ENCODE measurements around the gene KDSR.

The KDSR gene

DNA sequence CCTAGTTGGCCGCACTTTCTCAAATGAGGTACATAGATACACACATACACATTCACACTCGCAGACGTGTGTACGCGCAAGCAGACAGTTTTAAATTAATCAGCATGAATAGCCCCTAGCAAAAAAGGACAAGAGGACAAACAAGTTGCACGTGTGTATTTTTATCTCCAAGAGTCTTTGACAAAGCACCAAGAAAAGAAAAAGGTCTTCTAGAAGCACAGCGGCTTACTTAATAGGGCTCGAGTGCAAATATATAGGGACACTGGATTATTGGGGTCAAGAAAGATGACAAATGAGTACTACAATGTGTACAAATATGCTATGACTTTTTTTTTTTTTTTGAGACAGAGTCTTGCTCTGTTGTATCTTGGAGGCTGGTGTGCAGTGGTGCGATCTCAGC, 45.7 kb downstream of the KDSR start:
- DNase-seq (ENCODE audit: low read depth), result no peak

- DNase-seq (ENCODE audit: low read depth), result no peak
Observed at GRCh38 chr18:63320975-63321265, 46.1 kb downstream of the KDSR start.

DNA sequence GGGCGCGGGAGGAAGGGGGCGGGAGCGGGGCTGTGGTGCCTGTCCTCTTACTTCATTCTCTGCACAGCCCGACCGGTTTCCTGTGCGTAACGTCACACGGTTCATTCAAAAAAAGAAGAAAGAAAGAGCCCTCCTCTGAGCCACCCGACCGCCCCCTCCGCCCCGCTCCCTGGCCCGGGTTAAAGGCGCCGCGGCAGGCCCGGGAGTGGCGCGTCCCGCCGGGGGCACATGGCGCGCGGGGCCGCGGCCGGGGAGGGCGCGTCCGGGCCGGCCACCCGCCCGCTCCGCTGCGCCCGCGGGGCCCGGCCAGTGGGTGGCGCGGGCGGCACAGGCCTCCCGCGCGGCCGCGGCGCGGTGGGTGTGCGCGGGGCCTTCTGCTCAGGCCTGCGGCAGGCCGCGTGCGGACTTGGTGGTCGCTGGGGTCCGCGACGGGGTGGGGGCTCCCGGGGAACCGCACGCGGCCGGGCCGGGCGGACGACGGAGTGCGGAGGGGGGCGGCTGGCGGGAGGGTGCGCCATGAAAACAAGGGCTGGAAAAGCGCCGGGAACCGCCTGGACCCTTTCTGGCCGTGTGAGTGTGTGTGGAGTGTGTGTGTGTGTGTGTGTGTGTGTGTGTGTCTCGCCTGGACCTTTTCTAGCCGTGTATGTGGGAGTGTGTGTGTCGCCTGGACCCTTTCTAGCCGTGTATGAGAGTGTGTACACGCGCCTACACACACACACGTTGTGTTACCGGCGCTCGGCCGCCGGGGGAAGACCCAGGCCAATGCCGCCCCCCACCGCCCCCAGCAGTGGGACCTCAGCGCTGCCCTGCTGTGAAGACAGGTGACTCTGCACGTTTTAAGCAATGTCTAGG, 46.7 kb downstream of the KDSR start:
- DNase-seq (ENCODE audit: low read depth), result peak; percentile 73

- peak; percentile 26 for DNase-seq (ENCODE audit: low read depth)
Observed at GRCh38 chr18:63319383-63320122, 47.5 kb downstream of the KDSR start, which contains the start of gene BCL2. Gene BCL2, minus strand, starts transcription at chr18:63319769.

GRCh38 chr18:63318889-63319382, 48.1 kb downstream of the KDSR start:
- no peak for DNase-seq (ENCODE audit: low read depth)

GRCh38 chr18:63317982-63318888, 48.8 kb downstream of the KDSR start:
- DNase-seq (ENCODE audit: low read depth), result peak; percentile 70

DNA sequence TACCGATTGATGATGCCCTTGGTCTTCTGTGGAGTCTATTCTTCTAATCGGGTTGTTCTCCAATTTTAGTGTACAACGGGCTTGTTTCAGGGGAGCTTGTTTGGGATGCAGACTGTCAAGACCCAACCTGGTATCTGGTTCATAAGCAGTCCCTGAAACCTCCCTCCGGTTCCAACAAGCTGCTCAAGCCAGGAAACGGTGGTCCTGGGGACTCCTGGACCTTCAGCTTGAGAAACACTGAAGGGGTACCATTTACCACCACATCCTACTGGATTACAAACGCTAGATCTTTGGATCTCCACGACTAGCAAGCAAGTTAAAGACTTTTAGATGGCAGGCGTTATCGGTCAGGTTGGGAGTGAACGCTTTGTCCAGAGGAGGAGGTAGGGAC, 49.5 kb downstream of the KDSR start:
- DNase-seq (ENCODE audit: low read depth), result no peak

- no peak for DNase-seq (ENCODE audit: low read depth)
Observed at GRCh38 chr18:63316612-63317555, 50.1 kb downstream of the KDSR start.

- DNase-seq (ENCODE audit: low read depth), result no peak
Observed at GRCh38 chr18:63315876-63316275, 51.1 kb downstream of the KDSR start.

DNA sequence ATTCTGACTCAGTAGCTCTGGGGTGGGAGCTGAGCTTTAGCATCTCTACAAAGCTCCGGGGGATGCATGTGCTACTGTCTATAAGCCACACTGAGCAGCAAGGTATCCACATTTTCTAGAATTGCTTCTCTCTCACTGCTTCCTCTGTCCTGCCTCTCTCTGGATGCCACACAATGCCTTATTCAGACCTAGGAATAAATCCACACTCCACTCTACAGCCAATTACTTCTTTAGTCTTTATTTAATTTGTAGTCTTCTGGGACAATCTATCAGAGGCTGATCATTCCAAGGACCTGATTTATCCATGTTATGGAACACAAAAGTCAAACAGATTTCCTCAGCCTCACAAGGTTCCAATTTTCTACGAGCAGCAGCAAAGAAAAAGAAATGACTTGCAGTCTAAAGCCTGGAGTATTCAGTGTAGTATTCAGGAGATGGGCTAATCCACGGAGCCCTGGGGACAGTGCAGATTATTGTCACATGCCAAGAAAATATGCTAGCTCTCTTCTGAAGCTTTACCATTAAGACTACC, 51.8 kb downstream of the KDSR start:
- no peak for DNase-seq (ENCODE audit: low read depth)

DNA sequence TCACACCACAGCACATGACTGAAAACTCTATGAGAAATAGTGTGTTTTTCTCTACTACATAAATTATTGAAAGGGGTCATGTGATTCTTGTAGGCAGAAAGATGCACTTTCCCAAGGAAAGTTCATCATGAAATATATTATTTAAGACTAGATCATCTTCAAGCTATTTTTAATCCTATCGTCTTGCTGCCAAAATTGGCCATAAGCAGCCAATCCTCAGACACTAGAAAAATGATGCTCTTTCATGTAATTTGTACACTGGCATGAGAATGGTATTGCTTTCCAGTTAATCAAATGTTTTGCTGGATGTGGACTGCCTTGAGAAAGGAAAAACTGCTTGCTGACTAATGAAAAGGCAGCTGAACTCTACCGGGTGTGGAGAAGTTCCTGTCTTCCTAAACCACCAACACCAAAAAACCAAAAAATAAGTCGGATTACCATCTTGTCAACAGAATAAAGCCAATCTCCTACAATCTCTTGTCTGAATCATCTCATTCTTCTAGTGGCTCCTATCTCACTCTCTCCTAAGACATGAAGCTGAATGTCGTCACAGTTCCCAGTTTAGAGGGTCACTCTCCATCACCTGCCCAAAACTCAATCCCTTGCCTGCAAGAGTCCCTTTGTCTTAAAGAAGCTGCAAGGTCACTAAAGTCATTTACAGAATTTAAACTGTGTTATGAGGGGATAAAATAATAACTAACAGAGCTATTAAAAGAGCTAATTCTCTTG, 52.8 kb downstream of the KDSR start:
- DNase-seq (ENCODE audit: low read depth), result no peak

DNA sequence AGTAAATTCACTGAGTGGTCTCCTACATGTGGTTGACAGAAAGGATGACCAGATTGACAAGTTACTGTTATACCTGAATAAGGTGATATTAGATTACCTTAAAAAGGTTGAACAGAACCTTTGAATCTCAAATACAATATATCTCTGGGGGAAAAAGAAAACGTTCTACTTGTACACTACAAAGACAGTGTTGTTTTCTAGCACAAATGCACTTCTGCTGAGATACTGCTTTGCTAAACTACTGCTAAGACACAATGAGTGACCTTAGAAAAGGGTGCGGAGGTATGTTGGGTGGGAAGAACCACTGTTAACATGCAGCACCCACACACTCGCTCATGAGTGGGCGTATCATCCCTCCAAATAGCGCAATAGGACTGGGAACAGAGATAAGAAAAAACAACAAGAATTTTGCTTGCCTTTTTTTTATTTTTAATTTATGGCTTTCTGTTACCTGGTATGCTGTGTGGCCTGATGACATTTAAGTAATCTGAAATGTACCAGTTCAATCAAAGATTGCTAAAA, 53.5 kb downstream of the KDSR start:
- DNase-seq (ENCODE audit: low read depth), result no peak

DNA sequence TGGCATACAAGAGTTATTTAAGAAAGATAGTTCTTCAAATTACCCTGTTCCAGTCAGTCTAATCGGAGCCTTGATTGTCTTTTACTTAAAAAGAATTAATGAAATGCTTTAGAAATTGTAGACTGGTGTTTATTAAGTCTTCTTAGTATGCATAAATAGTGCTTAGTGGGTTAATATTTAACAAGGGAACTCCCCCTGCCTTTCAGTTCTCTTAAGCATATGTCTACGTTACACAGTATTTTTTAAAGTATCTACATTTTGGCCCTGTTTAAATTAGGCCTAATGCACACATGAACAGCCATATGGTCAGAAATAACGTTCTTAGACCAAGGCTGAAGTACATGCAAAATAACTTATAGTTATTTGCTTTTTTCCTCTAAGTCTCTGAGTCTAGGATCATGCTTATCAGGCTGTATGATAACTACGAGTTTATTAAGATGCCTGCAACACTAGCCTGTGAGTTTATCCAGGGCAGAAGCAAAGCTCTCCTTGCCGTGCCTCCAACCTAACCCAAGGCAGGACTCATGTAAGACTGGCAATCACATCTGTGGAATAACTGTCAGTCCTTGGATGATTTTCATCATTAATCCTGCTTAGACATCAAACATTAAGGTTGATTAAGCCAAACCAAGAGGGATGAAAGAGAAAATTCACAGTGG, 54.1 kb downstream of the KDSR start:
- no peak for DNase-seq (ENCODE audit: low read depth)

GRCh38 chr18:63312019-63312409, 55.0 kb downstream of the KDSR start:
- no peak for DNase-seq (ENCODE audit: low read depth)

DNA sequence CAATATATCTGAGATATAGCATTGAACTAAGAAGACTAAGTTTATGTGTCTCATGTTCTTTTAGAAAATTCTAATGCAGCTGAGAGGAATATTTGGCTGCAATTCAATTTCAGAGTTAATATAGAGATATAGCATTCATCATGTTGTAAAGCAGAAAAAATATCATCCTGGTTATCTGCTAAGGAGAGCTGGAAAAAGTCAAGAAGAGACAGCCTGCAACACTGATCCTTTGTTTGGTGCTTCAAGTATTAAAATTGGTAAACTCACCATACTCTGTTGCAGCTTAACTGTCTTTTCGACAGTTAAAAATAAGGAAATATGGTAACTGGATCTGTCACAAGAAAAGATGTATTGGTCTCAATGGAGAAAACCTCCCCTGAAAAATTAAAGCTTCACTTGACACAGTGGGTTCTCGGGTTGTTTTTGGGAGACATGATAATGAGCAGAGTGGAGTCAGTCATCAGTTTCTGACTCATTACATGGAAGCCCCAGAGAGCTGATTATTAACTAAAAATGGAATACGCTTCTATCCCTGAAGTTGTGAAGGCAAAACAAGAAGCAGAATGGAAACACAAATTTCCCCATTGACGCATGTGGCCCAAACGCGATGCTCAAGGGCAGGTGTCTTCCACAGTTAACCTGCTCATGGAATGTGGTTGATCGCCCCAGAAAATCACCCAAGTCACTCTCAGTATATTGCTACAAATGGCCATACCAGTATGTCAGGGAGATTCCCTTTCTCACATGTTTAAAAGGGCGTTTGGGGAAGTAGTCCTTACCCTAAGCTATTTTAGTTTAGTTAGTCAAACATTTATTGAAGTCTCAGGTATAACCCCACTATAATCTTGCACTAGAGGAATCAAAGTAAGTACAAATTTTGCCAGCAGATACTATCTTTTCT, 55.6 kb downstream of the KDSR start:
- DNase-seq (ENCODE audit: low read depth), result no peak

DNA sequence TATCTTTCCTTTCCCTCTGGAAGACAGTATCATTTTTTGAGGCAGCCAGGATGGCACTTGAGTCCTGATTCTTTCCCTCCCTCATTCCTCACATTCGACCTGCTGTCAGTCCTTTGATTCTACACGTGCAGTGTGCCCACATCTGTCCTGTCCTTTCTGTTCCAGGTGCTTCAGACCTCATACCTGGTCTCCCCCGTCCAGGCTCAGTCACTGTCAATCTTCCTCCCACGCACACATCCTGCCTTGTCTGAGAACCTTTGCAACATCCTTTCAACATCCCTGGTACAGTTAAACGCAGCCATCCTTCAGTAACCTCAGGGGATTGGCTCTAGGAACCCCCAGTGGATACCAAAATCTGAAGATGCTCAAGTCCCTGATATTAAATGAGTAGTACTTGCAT, 57.6 kb downstream of the KDSR start:
- DNase-seq (ENCODE audit: low read depth), result no peak

GRCh38 chr18:63307551-63308200, 59.3 kb downstream of the KDSR start:
- DNase-seq (ENCODE audit: low read depth), result no peak

Measured in activated T-cell treated with anti-CD3 and anti-CD28 coated beads for 1 hour (primary cell).